GM18909 (cell line): ENCODE results near the gene FTO.
"Not testable (repeated sequence)": the region's sequence is repeated elsewhere in the genome, so short reads cannot be mapped to it uniquely, and the experiment has no call there.

Experiments used
- ATAC-seq: cut with Tn5 transposase; IDR thresholded peaks from one replicate; pipeline ENCODE4 v1.9.1; 2021; ENCODE audit warnings: mild to moderate bottlenecking; ENCODE audit not compliant: unreplicated experiment, poor library complexity

FTO gene

DNA sequence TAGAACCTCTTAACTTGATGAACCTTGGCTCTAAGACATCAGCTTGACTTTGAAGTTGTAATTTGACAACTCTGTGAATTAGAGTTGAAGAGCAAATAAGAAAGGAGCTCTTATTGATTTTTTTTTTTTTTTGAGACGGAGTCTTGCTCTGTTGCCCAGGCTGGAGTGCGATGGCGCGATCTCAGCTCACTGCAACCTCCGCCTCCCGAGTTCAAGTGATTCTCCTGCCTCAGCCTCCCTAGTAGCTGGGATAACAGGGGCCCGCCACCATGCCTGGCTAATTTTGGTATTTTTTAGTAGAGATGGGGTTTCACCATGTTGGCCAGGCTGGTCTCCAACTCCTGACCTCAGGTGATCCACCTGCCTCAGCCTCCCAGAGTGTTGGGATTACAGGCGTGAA lies 186.9 kb downstream of the FTO start:
- not testable (repeated sequence) for ATAC-seq

DNA sequence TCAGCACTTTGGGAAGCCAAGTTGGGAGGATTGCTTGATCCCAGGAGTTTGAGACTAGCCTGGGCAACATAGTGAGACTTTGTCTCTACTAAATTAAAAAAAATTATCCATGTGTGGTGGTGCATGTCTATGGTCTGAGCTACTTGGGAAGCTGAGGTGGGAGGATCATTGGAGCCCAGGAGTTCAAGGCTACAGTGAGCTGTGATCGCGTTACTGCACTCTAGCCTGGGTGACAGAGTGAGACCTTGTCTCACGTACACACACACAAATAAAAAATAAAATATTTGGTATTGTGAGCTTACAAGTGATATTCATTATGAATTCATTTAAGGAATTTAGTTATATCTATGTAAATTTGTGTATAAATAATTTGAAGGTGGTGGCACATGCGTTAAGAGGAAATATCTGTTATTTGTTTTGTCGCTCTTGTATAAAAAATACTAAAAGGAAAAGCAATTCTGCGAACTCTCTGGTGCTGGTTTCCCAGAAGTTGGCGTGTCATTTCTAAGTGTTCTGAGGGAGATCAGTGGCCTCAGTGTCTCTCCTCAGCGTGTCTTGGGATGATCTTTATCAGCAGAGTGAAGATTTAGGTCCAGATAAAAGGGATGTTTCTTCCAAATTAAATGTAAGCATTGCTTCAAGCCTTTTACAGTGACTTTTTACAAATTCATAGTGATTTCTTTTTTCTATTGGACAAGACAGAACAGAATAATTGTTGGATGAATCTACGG lies 187.6 kb downstream of the FTO start:
- ATAC-seq: no peak

DNA sequence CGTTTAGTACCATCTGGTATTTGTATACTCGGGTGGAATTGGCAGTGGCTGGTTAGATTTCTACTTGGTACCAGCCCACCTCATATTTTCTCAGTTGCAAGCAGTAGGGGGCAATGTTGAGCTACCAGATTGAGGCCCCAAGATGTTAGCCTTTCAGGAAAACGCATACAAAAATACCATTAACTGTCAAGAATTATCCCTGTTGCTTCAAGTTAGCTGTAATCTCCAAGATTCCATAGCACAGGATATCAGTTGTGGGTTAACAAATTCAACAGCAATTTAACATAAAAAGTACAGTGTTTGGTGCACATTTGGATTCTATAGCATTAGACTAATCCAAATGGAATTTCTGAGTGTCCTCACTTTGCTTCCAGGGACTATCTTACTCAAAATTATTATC lies 188.2 kb downstream of the FTO start:
- ATAC-seq: no peak

DNA sequence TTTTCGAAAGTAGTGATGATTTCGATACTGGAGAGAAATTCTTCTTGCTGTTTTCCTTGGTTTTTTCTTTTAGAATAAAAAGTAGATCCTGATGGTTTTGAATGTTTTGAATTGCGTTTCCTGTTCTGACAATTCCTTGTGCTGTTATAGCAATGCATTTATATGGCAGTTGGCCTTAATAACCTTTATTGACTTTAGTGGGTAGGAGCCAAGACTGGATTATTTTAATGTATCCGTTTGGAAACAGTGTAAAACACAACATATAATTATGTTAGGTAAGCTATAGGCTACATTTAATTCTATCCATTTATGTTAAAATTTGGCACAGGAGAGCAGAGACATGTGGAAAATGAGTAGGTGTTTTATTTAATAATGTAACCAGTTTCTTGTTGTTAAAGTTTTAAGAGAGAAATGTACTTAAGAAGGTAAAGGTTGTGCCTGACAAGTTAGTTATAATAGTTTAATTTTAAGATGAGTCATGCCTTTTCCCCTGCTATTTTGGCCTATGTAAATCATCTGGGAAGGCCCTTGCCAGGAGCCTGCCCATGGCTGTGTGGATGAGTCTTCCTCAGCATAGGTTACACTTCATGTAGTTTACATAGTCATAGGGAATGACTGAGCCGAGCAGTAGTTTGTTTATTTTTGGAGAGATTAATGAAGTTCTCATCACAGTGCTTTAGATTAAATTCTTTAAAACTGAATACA lies 189.9 kb downstream of the FTO start:
- ATAC-seq: no peak

DNA sequence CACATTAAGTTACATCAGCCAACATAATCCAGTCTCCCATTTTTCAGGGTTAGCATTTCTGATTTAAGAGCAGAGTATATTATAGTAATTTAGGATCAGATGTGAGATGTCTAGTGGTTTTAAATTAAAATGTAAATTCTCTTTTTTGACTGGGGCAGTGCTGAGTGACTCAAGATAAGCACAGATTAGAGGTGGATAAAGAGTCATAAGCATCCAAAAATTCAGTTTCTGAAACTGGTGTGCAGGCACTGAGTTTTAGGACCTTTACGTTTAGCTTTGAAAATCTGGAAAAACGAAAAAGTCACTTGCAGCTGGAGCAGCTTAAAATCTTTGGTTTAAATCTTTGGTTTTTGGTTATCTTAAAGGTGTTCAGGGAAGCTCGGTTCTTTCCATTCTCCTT lies 190.7 kb downstream of the FTO start:
- ATAC-seq: no peak

- ATAC-seq: no peak
Measured at GRCh38 chr16:53895433-53895832, 191.5 kb downstream of the FTO start.

- ATAC-seq: no peak
Measured at GRCh38 chr16:53895851-53896250, 191.9 kb downstream of the FTO start.

DNA sequence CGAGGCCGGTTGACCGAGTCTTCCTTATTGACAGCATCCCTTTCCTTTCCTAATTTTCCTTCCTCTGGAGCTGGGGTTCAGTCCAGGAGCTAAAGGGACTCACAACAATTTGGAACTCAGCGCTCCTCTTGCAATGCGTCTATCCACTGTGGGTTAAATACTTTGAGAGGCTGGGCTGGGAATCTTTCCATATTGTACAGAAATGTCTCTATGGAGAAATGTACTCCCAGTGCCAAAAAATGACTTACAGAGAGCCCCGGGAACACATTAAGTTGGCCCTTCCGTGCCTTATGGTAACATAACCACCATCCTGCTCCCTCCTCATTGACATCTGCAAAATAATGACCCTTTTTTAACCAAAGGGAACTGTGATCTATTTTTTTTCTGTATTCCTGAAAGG lies 192.8 kb downstream of the FTO start:
- ATAC-seq: no peak

GRCh38 chr16:53898993-53899392 lies 195.0 kb downstream of the FTO start:
- no peak for ATAC-seq

DNA sequence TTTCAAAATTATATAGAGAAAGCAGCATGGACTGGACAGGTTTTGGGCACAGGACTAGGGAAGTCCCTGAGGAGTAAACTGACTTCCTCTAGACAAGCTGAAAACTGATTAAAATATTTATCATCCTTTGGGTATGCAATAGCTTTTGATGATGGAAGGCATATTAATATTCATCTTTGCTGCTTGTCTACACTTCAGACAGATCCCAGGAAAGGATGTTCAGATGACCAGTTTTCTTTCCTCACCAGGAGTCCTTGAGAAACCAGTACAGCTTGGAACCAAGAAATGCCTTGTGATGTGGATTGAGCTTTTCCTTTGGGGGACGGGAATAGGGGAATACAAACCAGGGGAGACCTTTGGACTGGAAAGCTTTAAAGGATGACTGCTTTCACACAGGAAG lies 195.5 kb downstream of the FTO start:
- no peak for ATAC-seq

- no peak for ATAC-seq
Measured at GRCh38 chr16:53900667-53901066, 196.7 kb downstream of the FTO start.

DNA sequence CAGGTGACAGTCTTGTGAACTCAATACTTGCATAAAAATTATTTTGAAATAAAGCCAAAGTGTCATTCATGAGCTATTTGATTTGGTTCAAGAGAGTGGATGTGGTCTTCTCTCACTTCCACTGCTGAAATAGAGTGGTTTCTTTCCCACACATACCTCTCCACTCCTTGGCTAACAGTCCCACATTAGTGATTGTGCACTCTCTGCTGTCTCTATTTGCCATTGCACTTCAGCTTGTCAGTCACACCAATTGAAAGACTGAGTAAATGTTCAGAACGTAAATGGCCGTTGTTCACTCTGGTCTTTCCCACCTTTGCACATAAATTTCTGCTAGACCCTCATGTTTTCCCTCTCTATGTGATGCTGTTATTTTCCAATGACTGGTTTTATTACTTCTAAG lies 197.5 kb downstream of the FTO start:
- ATAC-seq: no peak

DNA sequence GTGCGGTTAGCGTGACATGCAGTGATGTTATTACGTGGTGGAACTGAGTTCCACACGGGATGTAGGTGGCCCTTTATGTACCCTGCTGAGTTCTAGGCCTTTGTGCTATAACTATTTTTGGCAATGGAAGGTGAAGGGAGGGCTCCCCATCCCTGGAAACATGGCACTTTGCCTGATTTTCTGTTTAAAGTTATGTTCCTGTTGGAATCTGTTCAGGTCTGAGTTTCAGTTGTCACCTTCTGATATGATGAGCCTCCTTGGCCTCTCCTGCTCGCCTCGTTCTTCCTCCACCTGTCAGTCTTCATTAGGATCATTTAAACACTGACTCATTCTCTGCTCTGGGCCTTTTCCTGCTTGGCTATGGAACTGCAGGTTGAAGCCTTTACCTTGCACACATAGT lies 200.6 kb downstream of the FTO start:
- no peak for ATAC-seq

DNA sequence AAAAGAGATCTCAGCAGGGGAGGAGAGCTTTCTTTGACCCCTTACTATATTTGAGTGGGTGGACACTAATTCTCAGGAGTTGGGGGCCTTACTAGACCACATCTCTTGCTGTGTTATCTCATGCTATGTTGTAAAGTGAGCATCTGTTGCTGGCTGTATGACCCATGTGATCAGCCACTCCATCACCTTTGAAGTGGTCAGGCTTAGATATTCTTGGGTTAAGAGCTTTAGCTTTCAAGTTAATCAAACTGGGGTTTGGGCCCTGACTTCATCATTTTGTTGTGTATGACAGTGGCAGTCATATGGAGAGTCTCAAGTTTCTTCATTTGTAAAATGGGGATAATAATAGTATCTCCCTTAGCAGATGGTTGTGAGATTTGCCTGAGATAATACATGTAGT lies 201.1 kb downstream of the FTO start:
- no peak for ATAC-seq

- ATAC-seq: no peak
Measured at GRCh38 chr16:53908731-53909130, 204.8 kb downstream of the FTO start.

DNA sequence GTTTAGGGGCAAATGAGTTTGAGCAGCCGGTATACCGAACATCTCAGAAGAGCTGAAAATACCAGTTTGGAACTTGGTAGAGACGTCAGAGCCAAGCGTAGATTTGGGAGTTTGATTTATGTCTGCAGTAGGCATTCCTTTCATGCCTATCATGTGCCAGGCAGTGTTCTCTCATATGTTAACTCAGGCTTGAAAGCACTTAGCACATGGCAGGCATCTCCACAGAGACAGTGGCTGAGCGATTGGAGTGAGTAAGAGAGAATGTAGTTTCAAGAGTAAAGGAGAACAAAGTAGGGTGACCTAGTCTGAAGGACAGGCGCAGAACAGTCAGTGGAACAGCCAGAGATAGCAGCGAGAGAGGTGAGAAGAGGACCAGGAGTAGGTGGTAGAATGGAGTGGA lies 207.0 kb downstream of the FTO start:
- no peak for ATAC-seq

DNA sequence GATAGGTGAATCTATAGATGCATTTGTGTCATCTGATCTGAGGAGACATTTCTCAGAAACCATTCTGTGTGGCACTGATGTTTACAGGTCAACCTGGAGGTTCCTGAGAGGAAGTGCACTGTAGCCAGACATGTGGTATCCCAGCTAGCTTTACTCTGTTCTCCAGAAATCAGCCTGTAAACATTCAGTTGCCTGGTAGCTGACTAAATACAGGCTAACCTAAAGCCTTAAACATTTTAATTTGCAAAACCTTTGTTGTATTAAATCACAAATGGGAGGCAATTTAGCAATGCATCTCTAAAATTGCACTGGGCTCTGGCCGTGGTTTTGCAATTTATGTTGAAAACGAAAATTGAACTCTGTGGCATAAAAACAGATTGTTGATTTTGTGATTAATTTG lies 207.6 kb downstream of the FTO start:
- ATAC-seq: no peak

DNA sequence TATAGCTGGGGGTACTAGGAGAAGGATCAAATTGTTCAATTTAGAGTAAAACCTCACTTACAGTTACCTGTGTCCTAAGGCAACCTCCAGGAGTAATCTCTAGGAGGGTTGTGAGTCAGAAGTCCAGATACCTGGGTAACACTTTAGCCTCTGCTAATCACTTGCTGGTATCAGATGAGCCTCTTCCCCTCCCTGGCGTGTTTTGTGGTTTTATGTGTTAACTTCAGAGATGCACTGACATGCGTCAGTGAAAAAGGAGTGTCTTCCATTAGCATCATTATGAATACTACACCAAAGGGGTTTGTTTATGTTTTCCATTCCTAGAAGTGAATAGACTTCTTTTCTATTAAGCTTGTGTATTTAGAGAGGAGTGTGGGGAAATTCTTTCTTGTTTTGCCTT lies 208.2 kb downstream of the FTO start:
- peak; percentile 60 for ATAC-seq

DNA sequence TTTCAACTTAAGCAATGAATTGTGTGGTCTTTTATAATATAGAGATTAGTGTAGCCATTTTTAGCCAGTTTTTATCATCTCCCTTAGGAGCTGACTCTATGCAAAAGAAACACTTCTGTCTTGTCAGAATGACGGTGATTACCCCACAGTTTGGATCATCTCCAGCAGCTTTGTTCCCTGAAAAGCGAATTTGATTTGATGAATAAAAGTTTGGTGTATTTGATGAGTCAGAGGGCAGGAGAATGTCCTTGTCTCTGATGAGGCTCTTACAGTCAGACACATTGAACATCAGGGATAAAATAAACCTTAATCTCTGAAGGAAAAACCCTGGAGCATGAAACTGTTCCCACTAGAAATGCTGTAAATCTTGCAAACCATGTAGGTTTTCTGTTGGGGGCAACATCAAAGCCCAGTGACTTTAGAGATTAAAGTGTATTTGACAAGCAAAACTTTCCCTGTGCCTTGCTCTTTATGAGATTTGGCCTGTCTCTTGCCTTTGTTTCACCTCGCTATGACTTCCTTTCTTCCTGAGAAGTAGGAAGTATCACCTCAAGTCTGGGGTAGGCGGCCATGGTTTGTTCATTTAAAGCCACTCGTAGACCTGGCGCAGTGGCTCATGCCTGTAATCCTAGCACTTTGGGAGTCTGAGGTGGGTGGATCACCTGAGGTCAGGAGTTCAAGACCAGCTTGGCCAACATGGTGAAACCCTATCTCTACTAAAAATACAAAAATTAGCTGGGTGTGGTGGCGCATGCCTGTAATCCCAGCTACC lies 209.3 kb downstream of the FTO start:
- no peak for ATAC-seq

- ATAC-seq: no peak
Measured at GRCh38 chr16:53913920-53914319, 210.0 kb downstream of the FTO start.

DNA sequence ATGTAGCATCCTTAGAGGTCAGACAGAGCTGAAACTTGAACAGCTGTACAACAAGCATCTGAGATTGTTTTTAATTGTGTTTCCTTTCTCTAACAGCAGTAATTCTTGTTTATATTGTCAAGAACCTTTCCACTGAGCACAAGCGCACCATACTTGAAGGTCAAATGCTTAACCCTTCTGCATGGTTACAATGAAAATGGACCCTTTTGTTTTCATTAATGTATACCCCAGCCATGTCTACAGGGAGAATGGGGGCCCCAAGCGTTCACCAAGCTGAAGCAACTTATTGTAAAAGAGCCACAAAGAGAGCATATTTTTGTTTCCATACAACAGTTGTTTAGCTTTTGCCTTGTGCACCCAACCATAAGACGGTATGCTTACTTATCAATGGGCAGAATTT lies 210.8 kb downstream of the FTO start:
- no peak for ATAC-seq
